Measurements from ENCODE around the gene MYO10.
"Not testable (repeated sequence)": the region's sequence is repeated elsewhere in the genome, so short reads cannot be mapped to it uniquely, and the experiment has no call there.

MYO10 gene

GRCh38 chr5:16784088-16784487 lies 152.0 kb downstream of the MYO10 start:
- DNase-seq (ENCODE audit: low read depth), result no peak

GRCh38 chr5:16781828-16782626 lies 154.1 kb downstream of the MYO10 start:
- no peak for DNase-seq (ENCODE audit: low read depth)

GRCh38 chr5:16780325-16780724 lies 155.8 kb downstream of the MYO10 start:
- no peak for DNase-seq (ENCODE audit: low read depth)

- no peak for DNase-seq (ENCODE audit: low read depth)
These were observed 158.7 kb downstream of the MYO10 start for GRCh38 chr5:16777432-16777831.

GRCh38 chr5:16776611-16777251 lies 159.4 kb downstream of the MYO10 start:
- no peak for DNase-seq (ENCODE audit: low read depth)

GRCh38 chr5:16774806-16775205 lies 161.3 kb downstream of the MYO10 start:
- DNase-seq (ENCODE audit: low read depth), result no peak

GRCh38 chr5:16773991-16774390 lies 162.1 kb downstream of the MYO10 start:
- DNase-seq (ENCODE audit: low read depth), result no peak

- DNase-seq (ENCODE audit: low read depth), result no peak
These were observed 163.5 kb downstream of the MYO10 start for GRCh38 chr5:16772556-16772955.

- DNase-seq (ENCODE audit: low read depth), result no peak
These were observed 167.9 kb downstream of the MYO10 start for GRCh38 chr5:16768184-16768583.

GRCh38 chr5:16763211-16763610 lies 172.9 kb downstream of the MYO10 start:
- no peak for DNase-seq (ENCODE audit: low read depth)

GRCh38 chr5:16759147-16759773 lies 176.8 kb downstream of the MYO10 start:
- DNase-seq (ENCODE audit: low read depth), result no peak

GRCh38 chr5:16757989-16758501 lies 178.0 kb downstream of the MYO10 start:
- no peak for DNase-seq (ENCODE audit: low read depth)

- DNase-seq (ENCODE audit: low read depth), result not testable (repeated sequence)
These were observed 178.5 kb downstream of the MYO10 start for GRCh38 chr5:16757577-16757976.

GRCh38 chr5:16757146-16757545 lies 178.9 kb downstream of the MYO10 start:
- no peak for DNase-seq (ENCODE audit: low read depth)

- no peak for DNase-seq (ENCODE audit: low read depth)
These were observed 179.4 kb downstream of the MYO10 start for GRCh38 chr5:16756692-16757091.

GRCh38 chr5:16755641-16756040 lies 180.4 kb downstream of the MYO10 start:
- DNase-seq (ENCODE audit: low read depth), result no peak

GRCh38 chr5:16754601-16755000 lies 181.5 kb downstream of the MYO10 start:
- no peak for DNase-seq (ENCODE audit: low read depth)

GRCh38 chr5:16754086-16754485 lies 182.0 kb downstream of the MYO10 start:
- DNase-seq (ENCODE audit: low read depth), result no peak

- DNase-seq (ENCODE audit: low read depth), result no peak
These were observed 185.6 kb downstream of the MYO10 start for GRCh38 chr5:16750445-16750844.

GRCh38 chr5:16749626-16750025 lies 186.5 kb downstream of the MYO10 start:
- no peak for DNase-seq (ENCODE audit: low read depth)

- no peak for DNase-seq (ENCODE audit: low read depth)
These were observed 191.8 kb downstream of the MYO10 start for GRCh38 chr5:16744164-16744880.

- DNase-seq (ENCODE audit: low read depth), result no peak
These were observed 193.2 kb downstream of the MYO10 start for GRCh38 chr5:16742938-16743337.
